ENCODE data around the gene PHLDB2. TPM values are rescaled to one million over a fixed set of nuclear protein-coding genes. Genes with fewer than 3 reads are reported as not detected.

Gene PHLDB2
- total RNA-seq, 1 donor from 2014 or later, result 127 TPM

DNA sequence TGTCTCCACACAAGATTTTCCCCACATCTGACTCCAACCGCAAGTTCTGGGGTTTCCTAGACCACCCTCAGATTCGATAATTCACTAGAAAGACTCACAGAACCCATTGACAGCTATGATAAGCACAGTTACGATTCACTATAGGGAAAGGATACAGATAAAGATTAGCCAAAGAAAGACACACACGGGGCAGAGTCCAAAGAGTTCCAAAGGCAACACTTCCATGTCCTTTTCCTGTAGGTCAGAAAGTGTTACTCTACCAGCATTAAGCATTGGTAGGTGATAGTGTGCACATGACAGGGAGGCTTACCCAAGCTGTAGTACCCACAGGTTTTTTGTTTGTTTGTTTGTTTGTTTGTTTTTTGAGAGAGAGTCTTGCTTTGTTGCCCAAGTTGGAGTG lies 48.1 kb downstream of the PHLDB2 start:
- intact Hi-C loops (cut with DNase I), result no loop called here
- ATAC-seq (no peak), DNase-seq (ENCODE audit: missing footprints) (no peak)

- ATAC-seq (peak; percentile 75), DNase-seq (ENCODE audit: missing footprints) (no peak)
- intact Hi-C loops (cut with DNase I), result no loop called here
Measured at GRCh38 chr3:111910806-111911205, 51.7 kb downstream of the PHLDB2 start.

GRCh38 chr3:111911446-111911845 lies 52.4 kb downstream of the PHLDB2 start:
- no peak for DNase-seq (ENCODE audit: missing footprints)

GRCh38 chr3:111913163-111913763 lies 54.2 kb downstream of the PHLDB2 start:
- ATAC-seq (no peak), DNase-seq (ENCODE audit: missing footprints) (no peak)
- intact Hi-C loops (cut with DNase I), result no loop called here

More at GRCh38 chr3:111911446-111911845, 52.4 kb downstream of the PHLDB2 start:
- intact Hi-C loops (cut with DNase I), result no loop called here
- ATAC-seq, result peak; percentile 32

DNA sequence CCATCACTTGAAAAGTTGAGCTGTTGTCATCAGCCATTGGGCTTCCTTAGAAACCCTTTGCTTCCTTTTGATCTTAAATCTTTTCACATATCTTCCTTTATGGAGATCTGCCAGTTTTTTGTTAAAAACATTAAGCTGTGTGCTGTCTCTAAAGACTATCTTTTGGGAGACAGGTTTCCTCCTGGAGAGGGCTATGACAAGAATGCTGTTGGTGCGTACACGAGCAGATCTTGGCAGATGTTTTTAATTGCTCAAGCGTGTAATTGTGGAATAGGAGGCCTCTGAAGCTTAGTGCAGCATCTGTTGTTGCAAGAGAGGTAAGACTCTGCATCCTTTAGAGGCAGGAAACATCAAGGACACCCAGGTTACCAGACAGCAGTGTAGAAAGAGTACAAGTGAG lies 56.8 kb downstream of the PHLDB2 start:
- DNase-seq (ENCODE audit: missing footprints) (no peak), ATAC-seq (no peak)
- intact Hi-C loops (cut with DNase I), result loop anchor here (2.0 kb wide), 1 partner anchor 51 kb away; no protein-coding TSS in a partner anchor

DNA sequence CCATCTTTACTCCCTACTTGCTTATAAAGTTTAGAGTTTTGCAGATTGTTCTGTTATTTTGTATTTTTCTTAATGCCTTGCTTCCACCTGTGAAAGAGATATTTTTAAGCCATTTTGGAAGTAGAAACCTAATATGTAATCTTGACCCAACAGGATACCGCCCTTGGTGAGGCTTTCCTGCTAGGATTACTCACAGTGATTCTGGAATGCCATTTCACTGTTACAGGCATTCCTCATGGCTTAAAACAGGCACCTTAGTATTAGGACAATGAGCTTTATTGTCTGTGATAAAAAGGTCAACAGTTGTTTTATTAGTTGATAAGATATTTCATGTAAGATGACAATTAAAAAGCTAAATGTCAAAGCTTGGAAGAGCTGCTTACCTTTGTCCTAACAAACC lies 58.2 kb downstream of the PHLDB2 start:
- ATAC-seq, result no peak
- intact Hi-C loops (cut with DNase I), result loop anchor here (2.0 kb wide), 1 partner anchor 52 kb away; no protein-coding TSS in a partner anchor
- no peak for DNase-seq (ENCODE audit: missing footprints)

GRCh38 chr3:111919370-111920065 lies 60.5 kb downstream of the PHLDB2 start:
- ATAC-seq (no peak), DNase-seq (ENCODE audit: missing footprints) (no peak)
- intact Hi-C loops (cut with DNase I), result no loop called here

- ATAC-seq, result no peak
- DNase-seq (ENCODE audit: missing footprints), result no peak
- intact Hi-C loops (cut with DNase I), result no loop called here
Measured at GRCh38 chr3:111921181-111921580, 62.1 kb downstream of the PHLDB2 start.

DNA sequence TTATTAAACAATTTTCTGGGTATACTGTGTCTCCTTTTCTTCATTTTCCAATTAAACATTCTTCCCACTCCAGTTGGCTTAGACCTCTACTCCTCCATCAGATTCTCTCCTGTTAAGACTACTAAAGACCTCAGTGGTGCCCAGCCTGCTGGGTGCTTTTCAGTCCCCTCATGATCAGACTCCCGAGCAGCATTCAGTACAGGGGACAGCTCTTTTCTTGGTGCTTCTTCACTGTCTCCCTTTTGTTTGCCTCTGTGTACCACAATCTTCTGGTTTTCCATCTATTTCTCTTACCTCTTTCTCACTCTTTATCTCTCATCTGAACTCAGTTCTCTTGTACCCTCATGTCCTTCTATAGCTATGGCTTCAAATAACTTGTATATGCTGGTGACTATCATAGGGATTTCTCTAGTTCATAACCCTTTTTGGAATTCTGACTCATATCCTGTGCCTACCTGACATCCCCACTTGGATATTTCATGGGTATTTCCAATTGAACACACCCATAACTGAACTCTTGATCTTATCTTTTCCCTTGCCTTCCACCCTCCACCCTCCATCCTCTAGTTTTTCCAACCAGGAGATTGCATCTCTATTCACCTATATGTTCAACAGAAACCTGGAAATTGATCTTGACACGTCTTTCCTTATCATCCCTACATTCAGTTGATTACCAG lies 64.2 kb downstream of the PHLDB2 start:
- DNase-seq (ENCODE audit: missing footprints), result no peak
- intact Hi-C loops (cut with DNase I), result no loop called here
- ATAC-seq, result no peak

- ATAC-seq (no peak), DNase-seq (ENCODE audit: missing footprints) (no peak)
- intact Hi-C loops (cut with DNase I), result loop anchor here (2.0 kb wide), 1 partner anchor 63 kb away; no protein-coding TSS in a partner anchor
Measured at GRCh38 chr3:111923806-111924205, 64.7 kb downstream of the PHLDB2 start.

- ATAC-seq, result peak; percentile 93
- DNase-seq (ENCODE audit: missing footprints), result peak; percentile 65
- intact Hi-C loops (cut with DNase I), result loop anchor here (2.0 kb wide), 1 partner anchor 63 kb away; no protein-coding TSS in a partner anchor
Measured at GRCh38 chr3:111924283-111924682, 65.2 kb downstream of the PHLDB2 start.

DNA sequence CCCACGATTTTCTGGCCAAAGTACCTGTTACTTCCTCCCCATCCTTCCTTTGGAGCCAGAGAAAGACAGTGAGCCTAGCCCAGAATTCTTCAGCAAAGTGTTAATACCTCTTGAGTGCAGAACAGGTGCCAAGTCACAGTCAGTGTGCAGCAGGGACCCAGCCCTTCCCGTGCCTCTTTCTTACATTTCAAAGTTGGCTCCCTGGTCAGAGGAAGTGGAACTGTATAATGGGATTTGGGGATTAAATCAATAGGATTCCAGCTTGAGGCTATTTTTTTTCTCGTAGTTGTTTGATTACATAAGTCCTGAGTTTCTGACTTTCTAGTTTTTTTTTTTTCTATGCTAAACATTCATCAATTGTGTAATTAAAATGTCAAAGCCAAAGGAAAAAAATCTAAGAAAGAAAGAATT lies 67.2 kb downstream of the PHLDB2 start:
- intact Hi-C loops (cut with DNase I), result no loop called here
- DNase-seq (ENCODE audit: missing footprints), result no peak
- ATAC-seq, result no peak

- intact Hi-C loops (cut with DNase I), result no loop called here
- DNase-seq (ENCODE audit: missing footprints) (no peak), ATAC-seq (no peak)
Measured at GRCh38 chr3:111928613-111929012, 69.5 kb downstream of the PHLDB2 start.

DNA sequence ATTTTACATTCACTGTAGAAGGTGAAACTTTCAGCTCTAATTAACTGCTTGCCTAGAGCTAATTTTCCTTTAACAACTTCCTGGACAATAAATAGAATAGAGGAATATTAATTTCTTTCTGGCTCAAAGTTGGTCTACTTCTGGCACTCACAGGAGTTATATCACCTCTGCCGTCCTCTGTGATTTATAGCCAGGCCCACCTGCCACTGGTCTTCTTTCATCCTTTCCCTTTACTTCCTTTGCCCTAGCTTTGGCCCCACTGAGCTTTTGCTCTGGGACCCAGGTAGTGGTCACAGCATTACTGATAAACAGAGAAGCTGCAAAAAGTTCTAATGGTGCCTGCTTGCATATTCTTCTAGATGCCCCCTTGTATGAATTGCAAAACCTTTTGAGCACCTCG lies 70.4 kb downstream of the PHLDB2 start:
- DNase-seq (ENCODE audit: missing footprints), result no peak
- ATAC-seq, result no peak
- intact Hi-C loops (cut with DNase I), result no loop called here

DNA sequence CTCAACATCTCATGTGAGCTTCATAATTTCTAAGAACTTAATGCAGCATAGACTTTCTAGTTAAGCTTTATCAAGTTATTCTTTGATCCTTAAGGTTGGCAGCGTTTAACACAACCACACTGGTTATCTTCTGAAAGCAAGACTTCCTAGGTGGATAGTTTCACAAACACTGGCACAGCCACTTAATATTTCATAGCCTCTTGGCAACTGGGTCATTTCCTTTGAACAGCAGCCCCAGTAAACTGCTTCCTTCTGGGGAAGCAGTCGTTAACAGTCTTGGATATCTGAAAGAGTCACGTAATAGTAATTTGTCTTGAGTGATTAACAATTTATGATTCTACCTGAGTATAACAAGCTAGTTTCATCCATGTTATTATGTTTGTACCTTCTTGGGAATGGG lies 73.9 kb downstream of the PHLDB2 start:
- intact Hi-C loops (cut with DNase I), result no loop called here
- no peak for DNase-seq (ENCODE audit: missing footprints)

GRCh38 chr3:111936191-111936841 lies 77.3 kb downstream of the PHLDB2 start:
- ATAC-seq (no peak), DNase-seq (ENCODE audit: missing footprints) (no peak)
- intact Hi-C loops (cut with DNase I), result no loop called here

More for the DNA sequence above, 73.9 kb downstream of the PHLDB2 start:
- no peak for ATAC-seq

GRCh38 chr3:111936967-111937366 lies 77.9 kb downstream of the PHLDB2 start:
- ATAC-seq (no peak), DNase-seq (ENCODE audit: missing footprints) (no peak)
- intact Hi-C loops (cut with DNase I), result no loop called here

DNA sequence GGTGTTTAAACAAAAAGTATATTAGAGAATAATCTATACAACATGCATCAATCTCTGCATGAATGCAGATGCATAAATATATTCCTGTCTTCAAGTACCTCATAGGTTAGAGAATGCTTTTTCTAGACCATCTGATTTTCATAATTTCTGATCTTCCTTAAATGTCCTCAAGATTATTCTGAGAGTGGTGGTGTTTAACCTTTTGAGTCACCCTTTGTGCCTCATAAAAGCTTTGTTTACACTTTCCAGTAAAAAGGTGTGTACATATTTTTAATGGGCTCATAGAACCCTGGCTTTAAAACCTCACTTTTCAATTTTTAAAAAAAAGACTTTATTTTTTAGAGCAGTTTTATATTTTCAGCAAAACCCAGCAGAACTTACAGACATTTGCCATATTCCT lies 78.8 kb downstream of the PHLDB2 start:
- DNase-seq (ENCODE audit: missing footprints) (no peak), ATAC-seq (no peak)
- intact Hi-C loops (cut with DNase I), result no loop called here

GRCh38 chr3:111939873-111940272 lies 80.8 kb downstream of the PHLDB2 start:
- intact Hi-C loops (cut with DNase I), result no loop called here
- no peak for ATAC-seq
- no peak for DNase-seq (ENCODE audit: missing footprints)
